Measurements from ENCODE around the gene PMEPA1. TPM values are rescaled to one million over a fixed set of nuclear protein-coding genes. Genes with fewer than 3 reads are reported as not detected.

The PMEPA1 gene
- total RNA-seq, 1 donor from 2014 or later = 26.9 TPM

- TF ChIP-seq, protein P1, sequence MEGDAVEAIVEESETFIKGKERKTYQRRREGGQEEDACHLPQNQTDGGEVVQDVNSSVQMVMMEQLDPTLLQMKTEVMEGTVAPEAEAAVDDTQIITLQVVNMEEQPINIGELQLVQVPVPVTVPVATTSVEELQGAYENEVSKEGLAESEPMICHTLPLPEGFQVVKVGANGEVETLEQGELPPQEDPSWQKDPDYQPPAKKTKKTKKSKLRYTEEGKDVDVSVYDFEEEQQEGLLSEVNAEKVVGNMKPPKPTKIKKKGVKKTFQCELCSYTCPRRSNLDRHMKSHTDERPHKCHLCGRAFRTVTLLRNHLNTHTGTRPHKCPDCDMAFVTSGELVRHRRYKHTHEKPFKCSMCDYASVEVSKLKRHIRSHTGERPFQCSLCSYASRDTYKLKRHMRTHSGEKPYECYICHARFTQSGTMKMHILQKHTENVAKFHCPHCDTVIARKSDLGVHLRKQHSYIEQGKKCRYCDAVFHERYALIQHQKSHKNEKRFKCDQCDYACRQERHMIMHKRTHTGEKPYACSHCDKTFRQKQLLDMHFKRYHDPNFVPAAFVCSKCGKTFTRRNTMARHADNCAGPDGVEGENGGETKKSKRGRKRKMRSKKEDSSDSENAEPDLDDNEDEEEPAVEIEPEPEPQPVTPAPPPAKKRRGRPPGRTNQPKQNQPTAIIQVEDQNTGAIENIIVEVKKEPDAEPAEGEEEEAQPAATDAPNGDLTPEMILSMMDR (IDR thresholded peaks at IDR 0.05) = peak; percentile 67
- Histone ChIP-seq H3K27ac (no peak overlapping the region), H3K9me3 (no peaks in the 10 kb centered on the region), H3K27me3 (ENCODE audit: low read depth) (no peaks in the 10 kb centered on the region), H3K4me1 (peaks cover 27% of the 10 kb centered on the region), H3K36me3 (no peaks in the 10 kb centered on the region), H3K4me3 (no peak overlapping the region)
- ATAC-seq (peak; percentile 60 to 71), DNase-seq (peak; percentile 76)
- intact Hi-C loops (cut with DNase I) = no loop called here
Measured at GRCh38 chr20:57622579-57623381, 87.0 kb downstream of the PMEPA1 start.

DNA sequence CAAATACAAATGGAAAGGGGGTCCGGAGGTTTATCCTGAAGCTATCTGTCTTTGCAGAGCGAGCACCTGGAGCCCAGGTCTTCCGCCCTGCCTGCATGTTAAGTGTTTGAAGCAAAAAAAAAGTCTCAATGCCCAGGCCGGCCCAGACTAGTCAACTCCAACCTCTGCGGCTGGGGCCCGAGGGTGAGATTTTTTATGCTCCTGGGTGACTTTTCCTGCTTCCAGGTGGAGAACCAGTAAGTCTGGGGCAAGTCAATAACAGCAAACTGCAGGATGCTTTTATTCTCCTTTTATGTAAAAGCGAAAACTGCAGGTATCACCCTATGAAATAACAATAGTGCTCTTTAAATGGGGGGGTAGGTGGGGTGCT, 87.6 kb downstream of the PMEPA1 start:
- peaks cover 21% of the 10 kb centered on the region for H3K4me1 ChIP-seq
- H3K9me3 ChIP-seq = no peaks in the 10 kb centered on the region
- ATAC-seq = no peak
- H3K27ac ChIP-seq = no peak overlapping the region
- H3K4me3 ChIP-seq = no peak overlapping the region
- H3K36me3 ChIP-seq = no peaks in the 10 kb centered on the region
- H3K27me3 ChIP-seq (ENCODE audit: low read depth) = no peaks in the 10 kb centered on the region
- TF ChIP-seq, protein P1 (IDR thresholded peaks at IDR 0.05) = no peak
- DNase-seq = no peak
- intact Hi-C loops (cut with DNase I) = no loop called here

- peaks cover 20% of the 10 kb centered on the region for H3K4me1 ChIP-seq
- TF ChIP-seq, protein P1 (IDR thresholded peaks at IDR 0.05) = no peak
- ATAC-seq = no peak
- H3K36me3 ChIP-seq = no peaks in the 10 kb centered on the region
- no peak overlapping the region for H3K27ac ChIP-seq
- no peaks in the 10 kb centered on the region for H3K9me3 ChIP-seq
- H3K27me3 ChIP-seq (ENCODE audit: low read depth) = no peaks in the 10 kb centered on the region
- DNase-seq = no peak
- intact Hi-C loops (cut with DNase I) = no loop called here
- H3K4me3 ChIP-seq = no peak overlapping the region
Measured at GRCh38 chr20:57621421-57622200, 88.2 kb downstream of the PMEPA1 start.

DNA sequence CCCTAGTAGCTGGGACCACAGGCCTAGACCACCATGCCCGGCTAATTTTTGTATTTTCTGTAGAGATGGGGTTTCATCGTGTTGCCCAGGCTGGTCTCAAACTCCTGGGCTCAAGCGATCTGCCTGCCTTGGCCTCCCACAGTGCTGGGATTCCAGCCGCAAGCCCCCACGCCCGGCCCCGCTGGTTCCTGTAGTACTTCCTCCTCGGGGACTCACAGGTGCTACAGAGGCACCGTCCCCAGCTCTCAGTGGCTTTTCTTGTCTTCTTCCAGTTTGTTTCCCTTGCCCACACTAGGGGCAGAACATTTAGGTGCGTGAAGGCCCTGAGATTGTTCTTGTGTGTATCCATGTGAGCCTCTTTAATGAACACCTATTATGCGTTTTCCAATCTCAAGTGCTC, 88.8 kb downstream of the PMEPA1 start:
- no peaks in the 10 kb centered on the region for H3K9me3 ChIP-seq
- H3K27ac ChIP-seq = peak overlapping the region; percentile 73
- H3K27me3 ChIP-seq (ENCODE audit: low read depth) = no peaks in the 10 kb centered on the region
- peaks cover 20% of the 10 kb centered on the region for H3K4me1 ChIP-seq
- no peak overlapping the region for H3K4me3 ChIP-seq
- intact Hi-C loops (cut with DNase I) = no loop called here
- TF ChIP-seq, protein P1 (IDR thresholded peaks at IDR 0.05) = no peak
- DNase-seq = no peak
- ATAC-seq = no peak
- H3K36me3 ChIP-seq = no peaks in the 10 kb centered on the region

DNA sequence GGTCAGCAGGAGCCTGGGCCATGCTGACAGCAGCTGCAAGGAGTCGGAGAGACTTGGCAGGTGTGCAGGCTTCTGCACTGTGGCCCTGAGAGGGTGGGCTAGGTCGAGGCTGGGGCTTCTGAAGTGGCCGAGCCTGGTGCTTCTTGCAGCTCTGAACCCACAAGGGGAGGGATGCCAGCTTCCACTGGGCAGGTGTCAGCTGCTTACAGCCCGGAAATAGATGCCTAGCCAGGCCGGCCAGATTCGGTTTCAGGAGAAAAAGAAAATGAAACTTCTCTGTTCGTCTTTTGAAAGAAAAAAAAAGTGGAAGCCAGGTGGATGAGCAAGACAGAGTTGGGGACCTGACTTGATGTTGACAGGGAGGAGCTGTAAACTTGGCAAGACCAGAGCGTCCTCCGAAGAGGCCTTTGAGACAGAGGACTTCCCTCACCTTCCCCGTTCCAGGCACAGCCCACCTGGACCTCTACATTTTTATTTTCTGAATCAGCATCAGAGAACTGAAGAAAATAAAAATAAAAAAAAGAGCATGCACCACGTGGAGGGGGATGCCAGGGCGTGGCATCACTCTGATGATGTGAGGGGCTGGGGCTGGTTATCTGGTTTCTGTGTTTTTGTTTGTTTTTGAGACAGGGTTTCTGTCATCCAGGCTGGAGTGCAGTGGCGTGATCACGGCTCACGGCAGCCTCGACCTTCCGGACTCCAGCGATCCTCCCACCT, 89.4 kb downstream of the PMEPA1 start, which contains the start of gene ZBP1:
ZBP1 (minus strand) TSS at position 153 of the 717 bp plus-strand sequence; CDS start at position 22, 131 bp downstream.
- Histone ChIP-seq H3K4me3 (peak within 1 kb of the TSS; percentile 47), H3K27ac (peak within 1 kb of the TSS; percentile 73), H3K4me1 (peaks cover 20% of the 10 kb centered on the region), H3K36me3 (no peaks in the 10 kb centered on the region), H3K9me3 (no peaks in the 10 kb centered on the region), H3K27me3 (ENCODE audit: low read depth) (no peaks in the 10 kb centered on the region)
- intact Hi-C loops (cut with DNase I) = no loop called here
- DNase-seq = peak; percentile 69
- TF ChIP-seq, protein P1 (IDR thresholded peaks at IDR 0.05) = no peak
- peak; percentile 36 to 57 for ATAC-seq

Measured in lower lobe of right lung (tissue), 2 donors.